Thyroid gland (tissue), 4 donors: ENCODE data around the gene GPRC6A.
"Not testable (repeated sequence)": the region's sequence is repeated elsewhere in the genome, so short reads cannot be mapped to it uniquely, and the experiment has no call there.

Experiments
- POLR2A ChIP-seq, 2 donors: fragments of 450-650 bp; IDR thresholded peaks; one replicate each; pipeline ENCODE4 v1.6.1; 2017; ENCODE audit warnings: antibody characterized with exemption in 2 of 2, mild to moderate bottlenecking in 2 of 2, moderate library complexity in 1 of 2
- TF ChIP-seq, protein P1 (sequence below), 6 experiments: fragments of 200-600 bp in 3 of 6; fragments of 450-650 bp in 3 of 6; sonication (generic) in 3 of 6; IDR thresholded peaks; one replicate each; pipeline ENCODE4 v1.5.1; 2016 to 2019; ENCODE audit warnings: antibody characterized with exemption in 6 of 6, mild to moderate bottlenecking in 2 of 6, inconsistent platforms in 1 of 6, moderate library complexity in 1 of 6

DNA sequence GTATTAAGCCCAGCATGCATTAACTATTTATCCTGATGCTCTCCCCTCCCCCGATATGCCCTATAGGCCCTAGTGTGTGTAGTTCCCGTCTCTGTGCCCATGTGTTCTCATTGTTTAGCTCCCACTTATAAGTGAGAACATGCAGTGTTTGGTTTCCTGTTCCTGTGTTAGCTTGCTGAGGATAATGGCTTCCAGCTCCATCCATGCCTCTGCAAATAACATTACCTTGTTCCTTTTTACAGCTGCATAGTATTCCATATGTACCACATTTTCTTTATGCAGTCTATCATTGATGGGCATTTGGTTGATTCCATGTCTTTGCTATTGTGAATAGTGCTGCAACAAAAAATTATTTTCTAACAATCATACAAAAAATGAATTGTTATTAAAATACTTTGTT is 5.6 kb upstream of the GPRC6A start:
- TF ChIP-seq, protein P1, sequence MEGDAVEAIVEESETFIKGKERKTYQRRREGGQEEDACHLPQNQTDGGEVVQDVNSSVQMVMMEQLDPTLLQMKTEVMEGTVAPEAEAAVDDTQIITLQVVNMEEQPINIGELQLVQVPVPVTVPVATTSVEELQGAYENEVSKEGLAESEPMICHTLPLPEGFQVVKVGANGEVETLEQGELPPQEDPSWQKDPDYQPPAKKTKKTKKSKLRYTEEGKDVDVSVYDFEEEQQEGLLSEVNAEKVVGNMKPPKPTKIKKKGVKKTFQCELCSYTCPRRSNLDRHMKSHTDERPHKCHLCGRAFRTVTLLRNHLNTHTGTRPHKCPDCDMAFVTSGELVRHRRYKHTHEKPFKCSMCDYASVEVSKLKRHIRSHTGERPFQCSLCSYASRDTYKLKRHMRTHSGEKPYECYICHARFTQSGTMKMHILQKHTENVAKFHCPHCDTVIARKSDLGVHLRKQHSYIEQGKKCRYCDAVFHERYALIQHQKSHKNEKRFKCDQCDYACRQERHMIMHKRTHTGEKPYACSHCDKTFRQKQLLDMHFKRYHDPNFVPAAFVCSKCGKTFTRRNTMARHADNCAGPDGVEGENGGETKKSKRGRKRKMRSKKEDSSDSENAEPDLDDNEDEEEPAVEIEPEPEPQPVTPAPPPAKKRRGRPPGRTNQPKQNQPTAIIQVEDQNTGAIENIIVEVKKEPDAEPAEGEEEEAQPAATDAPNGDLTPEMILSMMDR (IDR thresholded peaks at IDR 0.05), result not testable (repeated sequence)
- not testable (repeated sequence) for TF ChIP-seq POLR2A (IDR thresholded peaks at IDR 0.05)
